ENCODE results near the gene TNNI2. TPM values are rescaled to one million over a fixed set of nuclear protein-coding genes. Genes with fewer than 3 reads are reported as not detected.
"Not testable (repeated sequence)": the region's sequence is repeated elsewhere in the genome, so short reads cannot be mapped to it uniquely, and the experiment has no call there.

The TNNI2 gene
- polyA plus RNA-seq, 1 donor: 0.32 TPM

DNA sequence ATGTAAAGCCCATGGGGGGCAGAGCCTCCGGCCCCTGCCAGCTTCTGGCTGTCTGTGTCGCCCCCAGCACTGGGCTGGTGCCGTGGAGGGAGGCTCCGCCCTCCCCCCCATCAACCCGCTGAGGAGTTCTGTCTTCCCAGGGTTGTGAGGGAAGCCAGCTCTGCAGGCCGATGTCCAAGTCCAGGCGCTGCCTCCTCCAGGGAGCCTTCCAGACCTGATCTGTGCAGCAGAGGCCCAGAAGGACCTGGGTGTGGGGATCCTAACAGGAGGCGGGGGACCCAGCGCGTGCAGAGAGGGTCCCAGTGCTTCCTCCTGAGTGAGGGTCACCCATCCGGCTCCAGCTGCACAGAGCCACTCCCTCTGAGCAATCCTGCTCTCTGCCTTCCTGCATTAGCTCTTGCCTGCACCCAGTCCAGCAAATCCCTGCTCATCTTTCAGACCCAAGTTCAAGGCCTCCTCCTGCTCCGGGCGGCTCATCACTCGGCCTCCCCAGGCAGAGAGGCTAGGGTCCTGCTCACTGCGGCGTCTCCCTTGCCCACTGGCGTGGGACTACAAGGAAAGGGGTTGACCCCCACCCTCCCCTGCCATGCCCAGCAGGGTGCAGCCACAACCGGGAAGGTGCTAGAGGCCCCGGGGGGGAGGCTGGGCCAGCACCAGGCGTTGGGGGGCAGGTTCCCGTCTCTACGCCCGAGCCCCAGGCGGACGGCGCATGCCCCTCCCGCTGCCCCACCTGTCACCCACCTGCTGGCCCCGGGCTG lies 36.5 kb downstream of the TNNI2 start:
- DNase-seq: no peak

DNA sequence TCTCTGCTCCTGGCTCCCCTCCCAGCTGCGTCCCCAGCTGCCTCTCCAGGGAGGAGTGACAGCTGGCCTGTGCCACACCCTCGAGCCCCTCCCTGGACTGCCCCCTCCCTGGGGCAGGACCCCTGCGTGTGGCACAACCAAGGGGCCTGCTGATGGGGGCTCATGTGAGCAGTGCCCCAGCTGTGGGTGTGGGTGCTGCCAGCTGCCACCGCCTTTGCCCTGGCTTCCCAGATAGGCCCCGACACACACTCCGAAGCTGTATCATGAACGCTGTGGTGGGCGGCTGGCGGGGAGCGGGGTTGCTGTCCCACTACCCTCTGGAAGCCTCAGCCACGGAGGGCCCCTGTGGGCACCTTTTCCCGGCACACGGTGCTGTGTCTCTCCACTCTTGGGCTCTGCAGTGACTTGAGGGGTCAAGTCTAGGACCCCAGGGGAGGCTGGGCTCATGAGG lies 37.1 kb downstream of the TNNI2 start:
- not testable (repeated sequence) for DNase-seq

DNA sequence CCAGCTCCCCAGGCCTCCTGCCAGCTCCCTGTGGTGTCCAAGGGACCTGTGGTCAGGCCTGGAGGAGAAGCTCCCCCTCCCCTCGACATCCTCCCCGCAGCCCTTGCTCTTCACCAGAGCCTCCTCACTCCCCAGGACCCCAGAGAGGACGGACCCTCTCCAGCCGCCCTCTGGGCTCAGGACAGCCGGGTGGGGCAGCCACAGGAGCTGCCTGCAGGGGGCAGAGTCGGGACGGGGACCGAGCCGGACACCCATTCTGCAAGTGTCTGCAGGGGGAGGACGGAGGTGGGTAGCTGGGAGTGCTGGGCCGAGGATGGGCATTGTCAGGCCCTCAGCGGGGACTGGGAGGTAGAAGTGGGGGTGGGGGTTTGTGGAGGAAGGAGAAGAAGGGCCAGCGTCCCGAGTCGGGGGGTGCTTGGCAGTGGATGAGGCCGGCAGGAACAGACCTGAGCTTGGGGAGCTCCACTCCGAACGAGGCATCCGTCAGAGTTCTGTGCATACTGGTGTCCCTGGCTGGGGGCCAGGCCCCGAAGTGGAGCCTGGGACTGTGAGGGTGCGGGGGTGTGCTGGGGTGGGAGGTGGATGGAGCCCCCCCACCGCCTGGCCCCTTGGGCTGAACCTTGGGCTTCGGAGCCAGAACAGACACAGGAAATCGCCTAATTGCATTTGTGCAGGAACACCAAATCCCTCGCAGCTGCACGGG lies 37.7 kb downstream of the TNNI2 start:
- DNase-seq: no peak

DNA sequence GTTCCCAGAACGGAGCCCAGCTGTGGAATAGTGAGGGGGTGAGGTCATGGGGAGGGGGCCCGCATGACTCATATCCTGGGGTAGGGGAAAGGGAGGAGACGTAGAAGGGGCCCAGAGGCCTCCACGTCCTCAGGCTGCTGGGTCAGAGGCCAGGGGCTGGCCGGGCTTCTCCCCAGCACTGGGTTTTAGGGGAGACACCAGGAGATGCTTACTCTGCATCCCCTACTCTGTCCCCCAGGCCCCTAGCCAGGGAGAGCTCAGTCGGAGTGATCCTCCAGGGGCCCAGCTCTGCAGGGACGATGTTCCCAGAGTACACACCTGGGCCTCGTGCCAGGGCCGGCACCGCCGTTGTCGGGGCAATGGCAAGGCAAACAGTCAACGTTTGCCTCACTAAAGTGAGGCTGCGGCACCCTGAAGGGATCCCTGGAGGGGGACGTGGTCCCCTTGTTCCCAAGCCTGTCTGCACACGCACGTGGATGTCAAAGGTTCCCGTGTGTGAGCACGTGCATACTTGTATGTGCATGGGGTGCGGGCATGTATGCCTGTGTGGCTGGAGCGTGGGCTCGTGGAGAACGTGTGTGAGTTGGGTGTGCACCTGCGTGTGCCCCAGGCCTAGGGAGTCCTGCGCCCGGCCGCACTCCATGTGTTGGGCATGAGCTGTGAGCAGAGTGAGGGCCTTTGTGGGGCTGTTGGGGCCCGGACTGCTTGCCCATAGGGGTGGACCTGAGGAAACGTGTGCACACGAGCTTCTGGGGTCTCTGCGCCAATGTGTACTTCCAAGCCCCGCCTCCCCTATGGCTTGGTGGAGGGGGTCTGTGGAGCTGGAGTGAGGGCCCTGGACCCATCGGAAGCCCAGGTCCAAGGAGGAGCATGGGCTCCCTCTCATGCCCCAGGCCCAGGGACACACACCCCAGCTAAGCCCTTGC lies 38.7 kb downstream of the TNNI2 start:
- no peak for DNase-seq

DNA sequence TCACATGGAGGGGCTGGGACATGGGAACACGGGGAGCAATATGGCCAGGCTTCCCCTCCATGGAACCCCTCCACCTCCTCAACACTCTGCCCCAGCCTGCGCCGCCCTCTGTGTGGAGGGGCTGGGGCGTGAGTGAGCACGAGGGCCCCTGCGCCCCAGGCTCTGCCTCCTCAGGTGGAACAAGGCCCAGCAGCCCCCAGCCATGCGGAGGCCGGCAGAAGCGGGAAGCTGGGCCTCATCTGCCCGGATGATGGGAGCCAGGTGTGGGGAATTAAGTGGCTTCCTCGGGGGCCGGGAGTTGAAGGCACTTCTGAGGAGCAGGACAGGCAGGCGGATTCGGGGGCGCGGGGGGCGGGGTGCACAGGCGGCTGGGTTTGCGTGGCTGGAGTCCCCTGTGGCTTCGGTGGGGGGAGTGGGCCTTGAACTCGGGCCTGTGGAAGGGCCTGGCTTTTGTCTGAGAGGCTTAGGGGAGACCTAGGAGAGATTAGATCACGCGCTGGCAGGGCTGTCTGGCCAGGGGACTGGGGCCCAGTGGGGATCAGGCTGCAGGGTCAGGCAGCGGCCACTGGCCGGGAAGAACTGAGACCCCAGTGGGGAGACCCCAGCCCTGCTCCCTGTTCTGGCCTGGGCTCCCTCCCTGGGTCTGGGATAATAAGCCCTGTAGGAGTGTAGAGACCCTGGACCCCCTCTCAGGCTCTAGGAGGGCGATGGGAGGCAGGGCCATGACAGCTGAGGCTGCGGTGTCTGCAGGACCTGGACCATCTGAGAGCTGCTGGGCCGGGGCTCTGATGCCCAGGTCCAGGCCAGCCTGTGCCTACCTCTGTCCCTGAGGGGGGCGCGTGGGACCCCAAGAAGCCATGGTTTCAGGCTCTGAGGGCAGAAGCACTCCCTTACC lies 39.6 kb downstream of the TNNI2 start:
- no peak for DNase-seq

DNA sequence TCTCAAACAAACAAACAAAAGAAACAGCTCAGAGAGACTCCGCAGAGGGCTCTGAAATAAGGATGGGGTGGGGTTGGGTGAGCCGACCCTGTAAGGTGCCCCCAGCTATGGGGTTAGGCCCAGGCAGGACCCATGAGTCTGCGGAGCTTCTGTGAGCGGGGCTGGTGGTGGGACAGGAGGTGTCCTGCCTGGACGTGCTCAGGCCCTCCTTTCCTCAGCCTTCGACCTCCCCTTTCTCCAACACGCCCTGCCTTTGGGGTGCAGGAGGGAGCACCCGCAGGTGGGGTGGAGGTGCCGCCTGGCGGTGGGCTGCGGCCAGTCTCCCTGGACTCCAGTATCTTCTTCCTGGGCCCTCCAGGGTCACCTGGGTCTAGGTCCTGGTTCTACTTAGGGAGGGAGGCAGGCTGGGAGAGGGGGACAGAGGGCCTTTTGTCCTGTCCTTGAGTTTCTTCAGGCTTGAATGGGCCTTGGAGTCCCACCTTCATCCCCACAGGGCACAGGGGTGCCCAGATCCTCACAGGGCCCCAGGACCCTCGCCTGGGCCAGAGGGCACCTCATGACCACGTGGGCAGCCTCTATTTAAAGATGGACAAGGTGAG lies 40.7 kb downstream of the TNNI2 start:
- no peak for DNase-seq

DNA sequence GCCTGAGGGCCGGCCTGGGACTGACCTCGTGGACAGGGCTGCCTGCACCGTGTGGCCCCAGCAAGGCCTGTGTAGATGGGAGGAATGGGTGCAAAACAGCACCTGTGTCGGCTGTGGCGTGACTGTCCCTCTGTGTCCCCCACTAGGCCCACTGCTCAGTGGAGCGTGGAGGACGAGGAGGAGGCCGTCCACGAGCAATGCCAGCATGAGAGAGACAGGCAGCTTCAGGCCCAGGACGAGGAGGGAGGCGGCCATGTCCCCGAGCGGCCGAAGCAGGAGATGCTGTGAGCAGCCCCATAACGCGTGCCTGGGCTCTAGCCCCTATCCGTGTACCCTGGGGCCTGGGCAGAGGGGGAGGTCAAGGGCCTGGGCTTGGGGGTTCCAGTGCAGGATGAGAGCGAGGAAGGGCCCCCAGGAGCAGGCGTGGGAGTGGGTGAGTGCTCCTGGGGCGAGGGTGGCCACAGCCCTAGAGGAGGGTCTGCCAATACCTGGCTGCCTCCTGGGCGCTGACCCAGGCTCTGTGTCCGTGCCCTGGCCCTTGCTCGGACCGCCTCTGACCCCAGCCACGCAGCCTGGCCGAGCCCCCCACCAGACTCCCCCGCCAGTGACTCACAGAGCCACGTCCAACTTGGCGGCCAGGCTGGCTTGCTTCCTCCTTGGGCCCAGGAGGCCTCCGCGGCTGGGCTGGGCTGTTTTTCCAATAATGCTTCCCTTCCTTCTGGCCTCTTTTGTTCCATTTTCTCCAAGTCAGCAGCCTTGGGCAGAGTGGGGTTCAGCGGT lies 41.4 kb downstream of the TNNI2 start:
- no peak for DNase-seq

DNA sequence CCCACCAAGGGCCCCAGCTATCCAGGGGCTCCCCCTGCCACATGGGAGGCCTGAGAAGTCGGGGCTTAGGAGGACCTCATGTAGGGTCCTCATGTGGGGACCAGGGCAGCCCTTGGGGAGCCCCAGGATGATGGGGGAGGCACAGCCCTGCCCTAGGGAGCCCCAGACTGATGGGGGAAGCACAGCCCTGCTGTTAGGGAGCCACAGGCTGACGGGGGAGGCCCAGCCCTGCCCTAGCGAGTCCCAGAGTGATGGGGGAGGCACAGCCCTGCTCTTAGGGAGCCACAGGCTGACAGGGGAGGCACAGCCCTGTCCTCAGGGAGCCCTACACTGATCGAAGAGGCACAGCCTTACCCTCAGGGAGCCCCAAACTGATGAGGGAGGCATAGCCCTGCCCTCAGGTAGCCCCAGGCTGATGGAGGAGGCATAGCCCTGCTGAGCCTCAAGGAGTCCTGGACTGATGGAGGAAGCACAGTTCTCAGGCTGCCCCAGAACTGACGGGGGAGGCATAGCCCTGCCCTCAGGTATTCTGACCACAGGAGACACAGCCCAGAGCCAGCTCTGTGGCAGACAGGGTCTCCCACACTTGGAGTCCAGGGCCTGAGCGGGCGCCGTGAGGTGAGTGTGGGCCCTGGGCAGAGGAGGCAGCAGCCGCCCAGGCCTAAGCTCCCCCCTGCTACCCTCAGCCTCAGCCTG lies 42.1 kb downstream of the TNNI2 start:
- no peak for DNase-seq

DNA sequence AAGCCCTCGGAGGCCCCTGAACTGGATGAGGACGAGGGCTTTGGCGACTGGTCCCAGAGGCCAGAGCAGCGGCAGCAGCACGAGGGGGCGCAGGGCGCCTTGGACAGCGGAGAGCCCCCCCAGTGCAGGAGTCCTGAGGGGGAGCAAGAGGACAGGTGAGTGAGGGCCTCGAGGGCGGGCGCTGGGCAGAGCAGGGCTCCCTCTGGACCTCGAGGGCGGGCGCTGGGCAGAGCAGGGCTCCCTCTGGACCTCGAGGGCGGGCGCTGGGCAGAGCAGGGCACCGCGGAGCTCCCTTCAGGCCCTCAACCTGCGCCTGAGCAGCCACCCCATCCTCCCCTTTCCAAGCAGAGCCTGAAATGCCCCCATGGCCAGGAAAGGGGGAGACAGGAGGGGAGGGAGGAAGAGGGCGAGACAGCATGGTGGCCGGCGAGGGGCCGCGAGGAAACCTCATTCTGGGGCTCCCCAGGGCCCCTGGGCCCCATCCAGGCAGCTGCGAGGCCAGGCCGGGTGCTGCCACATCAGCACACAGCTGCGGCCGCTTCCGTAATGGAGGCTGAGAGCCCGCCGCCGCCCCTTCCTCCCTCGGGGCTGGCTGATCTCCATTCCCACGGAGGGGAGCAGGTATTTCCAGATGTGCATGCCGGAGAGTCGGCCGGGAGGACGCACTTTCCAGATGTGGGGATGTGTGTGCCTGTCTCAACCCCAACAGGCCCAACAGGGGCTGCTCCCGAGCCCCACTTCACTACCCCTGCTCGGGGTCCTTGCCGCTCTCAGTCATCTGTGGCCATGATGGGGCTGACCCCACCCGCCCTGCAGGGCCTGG lies 42.9 kb downstream of the TNNI2 start:
- no peak for DNase-seq

DNA sequence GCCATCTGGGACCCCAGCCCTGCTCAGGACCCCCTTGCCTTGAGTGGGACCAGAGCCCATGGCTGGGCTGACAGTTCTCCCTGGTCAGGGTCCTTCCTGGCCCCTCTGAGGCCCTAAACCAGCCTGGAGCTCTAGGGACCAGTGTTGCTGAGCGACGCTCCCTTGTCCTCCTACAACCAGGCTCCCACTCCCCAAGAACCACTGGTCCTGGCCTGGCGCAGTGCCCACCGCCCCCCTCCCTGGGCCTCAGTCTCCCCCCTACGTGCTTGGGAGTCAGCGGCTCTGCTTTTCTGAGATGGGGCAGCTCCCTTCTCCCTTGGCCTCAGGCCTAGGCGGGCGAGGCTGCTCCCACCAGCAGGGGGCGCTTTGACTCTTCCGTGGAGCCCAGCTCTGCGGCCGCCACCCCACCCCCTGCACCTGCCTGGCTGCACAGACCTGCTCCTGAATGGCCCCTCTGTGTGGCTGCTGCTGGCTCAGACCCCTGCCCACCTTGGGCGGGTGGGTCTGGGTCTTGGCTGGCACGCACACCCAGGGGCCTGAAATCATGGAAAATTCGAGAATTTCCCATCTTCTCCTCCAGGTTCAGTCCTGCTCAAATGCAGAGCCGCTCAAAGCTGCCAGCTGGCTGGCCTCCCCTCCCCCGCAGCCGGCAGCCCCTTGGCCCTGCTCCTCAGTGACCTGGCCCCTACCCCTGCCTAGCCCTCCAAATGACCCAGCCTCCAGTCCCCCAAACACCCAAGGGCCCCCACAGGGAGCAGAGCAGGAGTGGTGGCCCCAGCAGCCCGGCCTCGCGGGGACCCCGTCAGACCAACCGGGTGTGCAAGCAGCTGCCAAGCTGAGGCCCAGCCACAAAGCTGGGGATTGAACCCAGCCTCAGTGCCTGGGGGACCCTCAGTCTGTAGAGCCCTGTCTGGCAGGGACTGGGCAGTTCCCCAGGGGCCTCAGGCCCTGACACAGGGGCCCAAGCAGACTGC lies 43.8 kb downstream of the TNNI2 start:
- peak; percentile 78 for DNase-seq

DNA sequence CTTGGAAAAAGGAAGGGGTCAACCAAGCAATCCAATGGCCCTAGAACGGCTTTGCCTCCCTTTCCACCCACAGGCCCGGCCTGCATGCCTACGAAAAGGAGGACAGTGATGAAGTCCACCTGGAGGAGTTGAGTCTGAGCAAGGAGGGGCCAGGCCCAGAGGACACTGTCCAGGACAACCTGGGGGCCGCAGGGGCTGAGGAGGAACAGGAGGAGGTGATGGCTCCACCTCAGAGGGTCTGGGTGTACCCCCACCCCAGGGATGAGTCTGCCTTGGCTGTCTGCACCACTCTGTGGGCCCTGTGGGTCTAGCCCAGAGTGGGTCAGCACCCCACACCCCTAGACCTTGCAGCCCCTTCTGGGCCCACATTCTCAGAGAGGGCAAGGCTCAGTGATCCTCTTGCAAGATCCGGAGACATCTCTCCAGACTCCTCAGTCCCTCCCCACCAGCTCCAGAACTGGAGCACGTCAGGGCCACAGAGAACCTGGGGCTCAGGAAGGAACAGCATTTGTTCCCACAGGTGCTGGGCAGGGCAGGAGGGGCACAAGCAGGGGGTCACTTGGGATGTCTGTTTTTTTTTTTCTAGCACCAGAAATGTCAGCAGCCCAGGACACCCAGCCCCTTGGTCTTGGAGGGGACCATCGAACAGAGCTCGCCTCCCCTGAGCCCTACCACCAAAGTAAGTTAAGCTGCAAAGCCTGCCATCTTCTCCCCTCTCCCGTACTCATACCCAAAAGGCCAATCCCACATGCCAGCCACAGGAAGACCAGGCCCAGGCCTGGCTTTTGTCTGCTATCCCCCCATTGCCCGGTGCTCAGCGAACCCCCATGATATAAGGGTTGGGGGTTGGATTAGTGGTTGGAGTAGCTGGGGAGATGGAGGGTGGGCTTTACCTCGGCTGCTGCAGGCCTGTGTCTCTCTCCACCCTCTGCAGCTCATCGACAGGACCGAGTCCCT lies 44.8 kb downstream of the TNNI2 start:
- DNase-seq: no peak

DNA sequence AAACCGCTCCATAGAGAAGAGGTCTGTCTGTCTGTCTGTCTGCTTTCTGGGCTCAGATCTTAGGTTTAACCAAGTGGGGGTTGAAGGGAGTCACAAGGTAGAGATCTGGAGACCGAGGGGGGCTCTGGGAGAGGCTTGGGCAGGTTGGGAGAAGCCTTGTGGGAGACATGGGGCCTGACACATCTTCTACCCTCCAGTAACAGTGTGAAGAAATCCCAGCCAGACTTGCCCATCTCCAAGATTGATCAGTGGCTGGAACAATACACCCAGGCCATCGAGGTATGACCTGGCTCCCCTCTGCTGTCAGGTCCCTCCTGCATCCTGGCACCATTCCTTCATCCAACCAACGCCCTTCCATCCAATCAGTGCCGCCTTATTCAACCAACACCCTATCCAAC lies 45.5 kb downstream of the TNNI2 start:
- DNase-seq: no peak

DNA sequence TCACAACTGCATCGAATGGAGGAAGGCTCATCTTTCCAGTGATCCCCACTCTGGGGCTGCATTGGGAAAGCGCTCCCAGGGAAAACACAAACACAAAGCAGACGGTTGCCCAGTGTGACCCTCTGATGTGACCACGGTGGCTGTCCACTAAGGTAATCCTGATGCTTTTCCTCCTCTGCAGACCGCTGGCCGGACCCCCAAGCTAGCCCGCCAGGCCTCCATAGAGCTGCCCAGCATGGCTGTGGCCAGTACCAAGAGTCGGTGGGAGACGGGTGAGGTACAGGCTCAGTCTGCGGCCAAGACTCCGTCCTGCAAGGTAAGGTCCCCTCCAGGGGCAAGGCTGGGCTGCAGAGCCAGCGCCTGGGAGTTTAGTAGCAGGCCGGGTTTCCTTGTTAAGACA lies 47.8 kb downstream of the TNNI2 start:
- not testable (repeated sequence) for DNase-seq

DNA sequence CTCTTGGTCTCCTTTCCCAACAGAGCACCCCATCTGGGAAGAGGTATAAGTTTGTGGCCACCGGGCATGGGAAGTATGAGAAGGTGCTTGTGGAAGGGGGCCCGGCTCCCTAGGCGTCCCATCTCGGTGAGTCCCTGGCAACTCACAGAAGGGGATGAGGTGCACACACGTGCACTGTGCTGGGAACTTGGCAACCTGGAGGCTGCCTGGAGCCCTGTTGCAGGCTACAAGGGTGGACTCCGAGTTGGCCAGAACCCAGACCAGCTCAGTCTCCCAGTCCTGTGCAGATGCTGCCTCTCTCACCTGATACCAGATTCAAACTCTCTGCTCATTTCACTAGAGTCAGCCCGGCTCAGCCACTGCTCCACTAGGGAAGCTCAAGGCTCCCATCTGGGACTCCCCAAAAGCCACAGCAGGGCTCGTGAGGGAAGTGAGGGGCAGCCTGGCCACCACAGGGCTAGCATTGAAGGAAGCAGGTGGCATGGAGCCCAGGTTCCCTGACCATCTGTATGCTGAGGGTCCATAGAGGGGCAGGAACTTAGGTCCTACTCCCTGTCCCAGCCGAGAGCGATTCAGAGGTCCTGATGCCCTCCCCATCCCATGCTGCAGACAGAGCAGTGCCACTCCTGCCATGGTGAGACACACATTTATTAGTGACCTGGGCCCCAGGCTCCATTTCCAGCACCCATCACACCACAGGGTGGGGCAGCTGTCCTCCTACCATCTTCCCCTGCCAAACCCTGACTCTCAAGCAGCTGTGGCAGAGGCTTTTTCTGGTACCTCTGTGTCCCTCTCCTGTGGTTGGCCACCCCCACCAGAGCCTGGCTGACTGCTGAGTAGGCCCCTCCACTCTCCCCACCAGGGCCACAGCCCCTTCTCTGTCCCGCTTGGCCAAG lies 48.9 kb downstream of the TNNI2 start:
- DNase-seq: no peak

DNA sequence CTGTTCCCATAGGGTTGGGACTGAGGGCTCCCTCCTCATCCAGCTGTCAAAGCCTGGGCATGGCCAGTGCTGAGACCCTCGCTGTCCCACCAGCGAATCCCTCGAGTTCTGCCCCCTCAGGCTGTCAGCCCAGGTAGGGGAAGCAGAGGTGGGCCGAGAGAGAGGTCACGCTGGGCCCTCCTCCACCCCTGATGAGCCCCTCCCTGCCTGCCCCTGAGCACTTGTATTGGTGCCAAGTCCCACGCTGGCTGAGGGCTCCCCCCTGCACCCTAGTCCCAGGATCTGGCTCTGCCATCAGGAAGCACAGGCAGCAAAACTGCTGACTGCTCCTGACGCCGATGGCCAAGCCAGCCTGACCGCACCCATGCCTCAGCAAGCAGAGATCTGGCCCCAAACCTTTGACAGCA lies 49.6 kb downstream of the TNNI2 start:
- no peak for DNase-seq

All from left kidney (tissue), 2 donors.